ENCODE data around the gene TFEB. TPM values are rescaled to one million over a fixed set of nuclear protein-coding genes. Genes with fewer than 3 reads are reported as not detected.

Gene TFEB
- total and polyA plus RNA-seq, 2 of the 8 experiments (the other 6 are each of a cell fraction or from before 2014, with no cell fraction given): 2.3 to 6.7 TPM

DNA sequence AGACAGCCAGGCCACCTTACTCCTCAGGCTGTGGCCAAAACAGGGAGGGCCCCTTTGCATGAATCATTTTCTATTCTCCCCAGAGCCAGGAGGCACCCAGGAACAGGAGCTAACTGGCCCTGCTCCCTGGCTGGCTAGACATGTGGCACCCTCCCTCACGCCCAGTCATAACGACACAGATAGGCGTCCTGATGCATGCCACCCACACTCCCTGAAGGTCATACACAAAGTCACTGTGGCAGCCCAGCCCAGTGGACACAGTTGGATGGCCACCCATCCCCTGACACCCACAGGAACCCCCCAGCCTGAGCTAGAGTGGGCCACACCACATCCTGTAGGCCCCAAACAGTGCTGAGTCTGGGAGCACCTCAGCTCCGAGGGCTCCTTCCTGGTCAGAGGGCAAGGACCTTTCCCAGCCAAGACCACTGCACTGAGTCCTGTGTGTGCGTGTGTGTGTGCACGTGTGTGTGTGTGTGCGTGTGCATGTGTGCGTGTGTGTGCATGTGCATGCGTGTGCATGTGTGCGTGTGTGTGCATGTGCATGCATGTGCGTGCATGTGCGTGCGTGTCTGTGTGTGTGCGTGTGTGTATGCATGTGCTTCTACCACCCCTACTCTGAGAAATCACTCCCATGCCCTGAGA, 21.6 kb downstream of the TFEB start (continued):
- TF ChIP-seq TCF12 (IDR thresholded peaks at IDR 0.05; ENCODE audit: low read depth, low read length): no peak
- no peak for TF ChIP-seq KDM5A (IDR thresholded peaks at IDR 0.05; ENCODE audit: low read length)
- no peak for TF ChIP-seq HDAC6 (IDR thresholded peaks at IDR 0.05; ENCODE audit: low read depth, low read length)
- TF ChIP-seq BCL11A (IDR thresholded peaks at IDR 0.05; ENCODE audit: low read depth in 2 of 2, low read length in 2 of 2): no peak
- no peak for TF ChIP-seq POLR2A (IDR thresholded peaks at IDR 0.05; ENCODE audit: control extremely low read depth in 1 of 2, low read depth in 2 of 2, low read length in 2 of 2)
- no peak for TF ChIP-seq SUZ12 (IDR thresholded peaks at IDR 0.05; ENCODE audit: low read length)
